Osteocyte (in vitro differentiated cells): Measurements from ENCODE around the gene LRRC59. TPM values are rescaled to one million over a fixed set of nuclear protein-coding genes. Genes with fewer than 3 reads are reported as not detected.
A peak's percentile ranks its signal among the peaks of the same experiment; 100 is the strongest.

Experiments used
- DNase-seq: peaks from one replicate; pipeline ENCODE4 v3.0.0; 2021; ENCODE audit warnings: mixed read lengths; ENCODE audit not compliant: unreplicated experiment; ENCODE audit errors: extremely low spot score
- H3K27ac Mint-ChIP-seq: one replicate; pipeline ENCODE4 v1.8.0; 2021; ENCODE audit warnings: mild to moderate bottlenecking, mixed read lengths; ENCODE audit not compliant: unreplicated experiment
- H3K27me3 Mint-ChIP-seq: one replicate; pipeline ENCODE4 v1.8.0; 2021; ENCODE audit warnings: mixed read lengths; ENCODE audit not compliant: unreplicated experiment
- H3K36me3 Mint-ChIP-seq: one replicate; pipeline ENCODE4 v1.8.0; 2021; ENCODE audit warnings: mixed read lengths; ENCODE audit not compliant: unreplicated experiment
- H3K4me1 Mint-ChIP-seq: one replicate; pipeline ENCODE4 v1.8.0; 2021; ENCODE audit warnings: mixed read lengths; ENCODE audit not compliant: unreplicated experiment
- H3K4me3 Mint-ChIP-seq: one replicate; pipeline ENCODE4 v1.8.0; 2021; ENCODE audit warnings: mild to moderate bottlenecking, moderate library complexity, mixed read lengths; ENCODE audit not compliant: unreplicated experiment
- H3K9me3 Mint-ChIP-seq: one replicate; pipeline ENCODE4 v1.8.0; 2021; ENCODE audit warnings: mixed read lengths; ENCODE audit not compliant: unreplicated experiment
- total RNA-seq: library from RNA; stranded (reverse); gene quantifications from 2 replicates; pipeline ENCODE4 v1.2.1, GENCODE V29; 2021
- TF ChIP-seq, protein P1 (sequence below): fragments of 200-600 bp; sonication (generic); IDR thresholded peaks from 2 replicates; pipeline ENCODE4 v1.5.0; 2021; ENCODE audit warnings: antibody characterized with exemption, mild to moderate bottlenecking, moderate library complexity

The LRRC59 gene
- total RNA-seq, 1 donor from 2014 or later = 87.2 TPM

DNA sequence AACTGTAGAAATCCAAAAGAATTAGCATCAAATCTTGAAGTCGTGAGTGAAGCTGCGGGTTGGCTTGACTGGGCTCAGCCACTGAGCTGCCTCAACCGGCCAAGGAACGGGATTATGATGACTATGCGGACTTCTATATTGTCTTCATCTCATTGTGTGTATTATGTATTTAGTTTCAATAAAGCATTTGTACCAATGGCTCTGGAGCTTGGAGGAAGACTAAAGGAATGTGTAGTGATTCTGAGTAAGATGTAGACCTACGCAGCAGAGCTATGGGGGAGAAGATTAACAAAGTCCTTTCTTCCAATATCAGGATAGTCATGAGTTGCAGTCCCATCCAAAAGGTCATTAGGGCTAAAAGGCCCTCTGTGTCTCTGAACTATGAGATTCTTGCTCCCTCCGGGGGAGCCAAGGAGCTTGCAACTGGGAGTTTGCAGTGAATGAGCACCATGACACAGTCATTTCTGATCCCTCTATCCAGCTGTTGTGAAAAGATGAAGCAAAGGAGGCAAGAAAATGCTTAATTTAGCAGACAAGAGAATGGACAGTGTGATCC lies 16.0 kb downstream of the LRRC59 start:
- Mint-ChIP-seq H3K27ac (peak overlapping the region; percentile 7), H3K27me3 (no peaks in the 10 kb centered on the region), H3K9me3 (no peaks in the 10 kb centered on the region), H3K36me3 (peaks cover 33% of the 10 kb centered on the region), H3K4me1 (peaks cover 8% of the 10 kb centered on the region), H3K4me3 (no peak overlapping the region)
- TF ChIP-seq, protein P1, sequence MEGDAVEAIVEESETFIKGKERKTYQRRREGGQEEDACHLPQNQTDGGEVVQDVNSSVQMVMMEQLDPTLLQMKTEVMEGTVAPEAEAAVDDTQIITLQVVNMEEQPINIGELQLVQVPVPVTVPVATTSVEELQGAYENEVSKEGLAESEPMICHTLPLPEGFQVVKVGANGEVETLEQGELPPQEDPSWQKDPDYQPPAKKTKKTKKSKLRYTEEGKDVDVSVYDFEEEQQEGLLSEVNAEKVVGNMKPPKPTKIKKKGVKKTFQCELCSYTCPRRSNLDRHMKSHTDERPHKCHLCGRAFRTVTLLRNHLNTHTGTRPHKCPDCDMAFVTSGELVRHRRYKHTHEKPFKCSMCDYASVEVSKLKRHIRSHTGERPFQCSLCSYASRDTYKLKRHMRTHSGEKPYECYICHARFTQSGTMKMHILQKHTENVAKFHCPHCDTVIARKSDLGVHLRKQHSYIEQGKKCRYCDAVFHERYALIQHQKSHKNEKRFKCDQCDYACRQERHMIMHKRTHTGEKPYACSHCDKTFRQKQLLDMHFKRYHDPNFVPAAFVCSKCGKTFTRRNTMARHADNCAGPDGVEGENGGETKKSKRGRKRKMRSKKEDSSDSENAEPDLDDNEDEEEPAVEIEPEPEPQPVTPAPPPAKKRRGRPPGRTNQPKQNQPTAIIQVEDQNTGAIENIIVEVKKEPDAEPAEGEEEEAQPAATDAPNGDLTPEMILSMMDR = no peak
- DNase-seq = no peak

DNA sequence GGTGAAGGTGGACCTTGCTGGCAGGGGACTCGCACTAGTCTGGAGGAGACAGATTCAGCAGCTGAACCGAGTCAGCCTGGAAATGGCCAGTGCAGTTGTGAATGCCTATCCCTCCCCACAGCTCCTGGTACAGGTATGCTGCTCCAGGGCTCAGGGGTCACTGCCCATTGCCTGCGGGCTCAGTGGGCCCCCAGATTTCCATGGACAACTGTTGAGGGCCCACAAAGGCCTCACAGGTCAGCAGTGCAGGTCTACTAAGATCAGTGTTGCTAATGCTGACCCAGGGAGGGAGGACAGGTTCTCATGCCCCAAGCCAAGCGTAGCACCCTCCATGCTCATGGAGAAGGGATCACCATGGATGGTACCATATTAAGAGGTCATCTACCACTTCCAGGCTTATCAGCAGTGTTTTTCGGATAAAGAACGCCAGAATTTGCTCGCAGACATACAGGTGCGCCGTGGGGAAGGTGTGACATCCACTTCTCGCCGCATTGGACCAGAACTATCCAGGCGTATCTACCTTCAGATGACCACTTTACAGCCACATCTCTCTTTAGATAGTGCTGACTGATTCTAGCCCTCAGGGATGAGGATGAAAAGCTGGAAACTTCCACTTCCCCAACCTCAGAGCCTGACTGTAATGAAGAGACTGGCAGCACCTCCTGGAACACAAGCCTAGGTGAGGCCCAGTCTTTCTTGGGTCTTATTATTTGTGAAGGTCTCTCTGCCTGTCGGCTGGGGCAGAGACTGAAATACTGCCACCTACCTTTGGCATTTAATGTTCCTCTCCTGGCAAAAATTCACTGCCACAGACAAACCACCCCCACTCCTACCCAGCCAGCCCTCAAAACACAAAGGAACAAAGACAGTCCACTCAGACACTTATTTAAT lies 16.7 kb downstream of the LRRC59 start:
- Mint-ChIP-seq H3K9me3 (no peaks in the 10 kb centered on the region), H3K4me3 (no peak overlapping the region), H3K27ac (peak overlapping the region; percentile 7), H3K4me1 (peaks cover 2% of the 10 kb centered on the region), H3K36me3 (peaks cover 30% of the 10 kb centered on the region), H3K27me3 (no peaks in the 10 kb centered on the region)
- TF ChIP-seq, protein P1 = no peak
- no peak for DNase-seq

DNA sequence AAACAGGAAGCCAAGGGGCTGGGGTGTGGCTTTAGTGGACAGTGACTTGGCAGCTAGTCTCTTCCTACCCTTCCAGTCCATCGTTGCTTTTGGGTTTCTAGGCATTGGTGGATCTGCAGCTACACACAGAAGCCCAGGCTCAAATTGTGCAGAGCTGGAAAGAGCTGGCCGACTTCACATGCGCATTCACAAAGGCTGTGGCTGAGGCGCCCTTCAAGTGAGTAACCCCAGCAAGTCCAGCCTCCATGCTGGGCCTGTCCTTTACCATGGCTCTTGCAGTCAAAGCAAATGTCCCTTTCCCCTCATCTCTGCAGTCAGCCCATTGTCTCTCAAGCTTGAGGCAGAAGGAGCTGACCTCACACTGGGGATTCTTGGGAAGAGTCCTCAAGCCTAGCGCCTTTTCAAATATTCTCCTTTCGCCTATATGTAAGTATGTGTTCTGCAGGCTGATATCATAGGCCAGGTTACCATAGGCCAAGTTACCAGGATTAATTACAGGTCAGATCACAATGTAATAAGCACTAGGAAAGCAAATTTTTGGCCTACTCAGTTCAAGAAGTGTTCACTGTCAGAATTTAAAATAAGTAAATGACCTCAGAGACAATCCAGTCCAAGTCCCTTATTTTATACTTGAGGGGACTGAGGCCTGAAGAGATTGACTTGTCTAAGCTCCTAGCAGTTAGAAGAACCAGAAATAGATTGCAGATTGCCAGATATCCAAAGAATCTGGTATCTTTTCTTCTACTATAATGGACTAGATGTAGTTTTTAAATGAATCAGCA lies 17.8 kb downstream of the LRRC59 start:
- DNase-seq = no peak
- H3K27me3 Mint-ChIP-seq = no peaks in the 10 kb centered on the region
- no peaks in the 10 kb centered on the region for H3K9me3 Mint-ChIP-seq
- no peak overlapping the region for H3K27ac Mint-ChIP-seq
- H3K4me1 Mint-ChIP-seq = no peaks in the 10 kb centered on the region
- peaks cover 19% of the 10 kb centered on the region for H3K36me3 Mint-ChIP-seq
- H3K4me3 Mint-ChIP-seq = no peak overlapping the region
- TF ChIP-seq, protein P1 = no peak

DNA sequence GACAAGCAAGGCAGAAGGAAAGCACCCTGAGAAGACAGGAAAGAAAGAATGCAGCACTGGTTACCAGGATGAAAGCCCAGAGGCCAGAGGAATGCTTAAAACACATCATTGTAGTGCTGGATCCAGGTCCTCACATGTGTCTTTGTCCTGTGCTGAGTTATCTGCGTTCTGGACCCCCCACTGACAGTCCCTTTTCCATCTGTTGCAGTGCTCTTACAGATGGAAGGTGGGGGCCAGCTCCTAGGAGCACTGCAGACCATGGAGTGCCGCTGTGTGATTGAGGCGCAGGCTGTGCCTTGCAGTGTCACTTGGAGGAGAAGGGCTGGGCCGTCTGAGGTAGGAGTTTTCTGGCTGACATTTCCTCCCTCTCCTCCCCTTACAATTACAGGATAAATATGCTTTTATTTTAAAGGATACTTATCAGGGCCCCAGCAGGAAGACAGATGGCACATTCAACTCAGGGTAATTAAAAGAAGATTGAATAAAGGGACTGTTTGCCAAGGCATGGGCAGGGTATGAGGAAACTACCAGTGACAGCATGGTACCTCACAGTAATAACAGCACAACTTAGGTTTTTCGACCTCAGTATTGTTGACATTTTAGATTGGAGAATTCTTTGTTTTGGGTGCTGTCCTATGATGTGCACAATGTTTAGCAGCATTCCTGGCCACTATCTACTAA lies 21.3 kb downstream of the LRRC59 start:
- TF ChIP-seq, protein P1 = no peak
- no peaks in the 10 kb centered on the region for H3K27me3 Mint-ChIP-seq
- no peaks in the 10 kb centered on the region for H3K9me3 Mint-ChIP-seq
- peaks cover 22% of the 10 kb centered on the region for H3K4me1 Mint-ChIP-seq
- H3K27ac Mint-ChIP-seq = no peak overlapping the region
- DNase-seq = no peak
- H3K4me3 Mint-ChIP-seq = no peak overlapping the region
- peaks cover 2% of the 10 kb centered on the region for H3K36me3 Mint-ChIP-seq
